ENCODE results near the gene DTD2. TPM values are rescaled to one million over a fixed set of nuclear protein-coding genes. Genes with fewer than 3 reads are reported as not detected.

DTD2 gene
- polyA plus RNA-seq, 3 donors: 6.4 to 16.6 (median 15.0) TPM

- Histone ChIP-seq H3K4me2 (replicated peaks; ENCODE audit: extremely low read depth, low read length, poor library complexity, severe bottlenecking) (no peak overlapping the region), H3K4me1 (ENCODE audit: control insufficient read depth in 1 of 2, insufficient read depth in 2 of 2, low read length in 2 of 2) (no peaks in the 10 kb centered on the region), H3K27ac (ENCODE audit: low read depth in 1 of 2, low read length in 2 of 2) (no peak overlapping the region), H3K79me2 (ENCODE audit: insufficient read depth, low read length) (no peaks in the 10 kb centered on the region), H3K9ac (ENCODE audit: insufficient read depth, low read length, poor library complexity, severe bottlenecking) (no peak overlapping the region), H3K4me3 (replicated peaks in 1 of 3; ENCODE audit: low read depth in 2 of 3, low read length in 3 of 3) (no peak overlapping the region), H2AFZ (ENCODE audit: insufficient read depth, low read depth, low read length, poor library complexity, severe bottlenecking) (no peak overlapping the region), H3K27me3 (ENCODE audit: control insufficient read depth in 2 of 2, insufficient read depth in 2 of 2, low read length in 2 of 2) (no peaks in the 10 kb centered on the region), H3K9me3 (replicated peaks in 1 of 2; ENCODE audit: control insufficient read depth in 1 of 2, insufficient read depth in 1 of 2, low read length in 2 of 2) (no peaks in the 10 kb centered on the region), H4K20me1 (ENCODE audit: insufficient read depth, low read length) (no peaks in the 10 kb centered on the region), H3K36me3 (replicated peaks in 1 of 2; ENCODE audit: control insufficient read depth in 1 of 2, insufficient read depth in 2 of 2, low read length in 2 of 2) (no peaks in the 10 kb centered on the region)
- no peak for TF ChIP-seq CTCF (IDR thresholded peaks at IDR 0.05)
- WGBS (ENCODE audit: insufficient coverage): no CpG with 5 or more reads among the region's 2 CpGs
- H3K4me1 Mint-ChIP-seq: no peaks in the 10 kb centered on the region
- no peak overlapping the region for H3K27ac Mint-ChIP-seq
- peaks cover 0 to 5% (median 3%) of the 10 kb centered on the region in 7 donors for H3K9me3 Mint-ChIP-seq
- intact Hi-C loops (cut with micrococcal nuclease): loop anchor here in 1 of 2 donors (10.0 kb wide), 1 partner anchor 128 kb away; no protein-coding TSS in a partner anchor
- H3K36me3 Mint-ChIP-seq: no peaks in the 10 kb centered on the region
- DNase-seq: no peak
- peaks cover 0 to 2% (median 0%) of the 10 kb centered on the region in 3 donors for H3K27me3 Mint-ChIP-seq (ENCODE audit: low read depth in 3 of 3)
- H3K4me3 Mint-ChIP-seq: no peak overlapping the region
These were observed 30.6 kb downstream of the DTD2 start for GRCh38 chr14:31426663-31427062.

- H3K9ac ChIP-seq (ENCODE audit: insufficient read depth, low read length, poor library complexity, severe bottlenecking): no peak overlapping the region
- no peak for DNase-seq
- no peaks in the 10 kb centered on the region for H3K9me3 ChIP-seq (replicated peaks in 1 of 2; ENCODE audit: control insufficient read depth in 1 of 2, insufficient read depth in 1 of 2, low read length in 2 of 2)
- H3K27ac ChIP-seq (ENCODE audit: low read depth in 1 of 2, low read length in 2 of 2): no peak overlapping the region
- intact Hi-C loops (cut with micrococcal nuclease): loop anchor here in 1 of 2 donors (10.0 kb wide), 1 partner anchor 129 kb away; no protein-coding TSS in a partner anchor
- H3K4me3 ChIP-seq (replicated peaks in 1 of 3; ENCODE audit: low read depth in 2 of 3, low read length in 3 of 3): no peak overlapping the region
- H3K36me3 Mint-ChIP-seq: no peaks in the 10 kb centered on the region
- H3K4me2 ChIP-seq (replicated peaks; ENCODE audit: extremely low read depth, low read length, poor library complexity, severe bottlenecking): no peak overlapping the region
- H3K4me1 Mint-ChIP-seq: peaks cover 4% of the 10 kb centered on the region
- H3K36me3 ChIP-seq (replicated peaks in 1 of 2; ENCODE audit: control insufficient read depth in 1 of 2, insufficient read depth in 2 of 2, low read length in 2 of 2): no peaks in the 10 kb centered on the region
- no peak overlapping the region for H3K27ac Mint-ChIP-seq
- no peak overlapping the region for H2AFZ ChIP-seq (ENCODE audit: insufficient read depth, low read depth, low read length, poor library complexity, severe bottlenecking)
- peaks cover 0 to 5% (median under 1%) of the 10 kb centered on the region in 7 donors for H3K9me3 Mint-ChIP-seq
- TF ChIP-seq CTCF (IDR thresholded peaks at IDR 0.05): no peak
- no peaks in the 10 kb centered on the region for H3K79me2 ChIP-seq (ENCODE audit: insufficient read depth, low read length)
- no peaks in the 10 kb centered on the region for H4K20me1 ChIP-seq (ENCODE audit: insufficient read depth, low read length)
- H3K27me3 Mint-ChIP-seq (ENCODE audit: low read depth in 3 of 3): peaks cover 0 to 3% (median 0%) of the 10 kb centered on the region in 3 donors
- no peak overlapping the region for H3K4me3 Mint-ChIP-seq
- no peaks in the 10 kb centered on the region for H3K27me3 ChIP-seq (ENCODE audit: control insufficient read depth in 2 of 2, insufficient read depth in 2 of 2, low read length in 2 of 2)
- H3K4me1 ChIP-seq (ENCODE audit: control insufficient read depth in 1 of 2, insufficient read depth in 2 of 2, low read length in 2 of 2): peaks cover 4 to 6% of the 10 kb centered on the region in 2 donors
These were observed 31.4 kb downstream of the DTD2 start for GRCh38 chr14:31425905-31426304.
